Stimulated activated CD8-positive, alpha-beta memory T cell treated with anti-CD3 and anti-CD28 coated beads, Interleukin-12 subunit alpha, Interleukin-12 subunit beta, amount 100 ng/mL, for 1 hour (primary cell): Measurements from ENCODE around the gene CERS3.

Experiments used
- DNase-seq: peaks from one replicate; pipeline ENCODE4 v3.0.0-alpha.2; 2020; ENCODE audit warnings: low read depth

The CERS3 gene

GRCh38 chr15:100529556-100529955 lies 806 bp upstream of the CERS3 start:
- DNase-seq: no peak

- no peak for DNase-seq
These were observed 2.7 kb downstream of the CERS3 start for GRCh38 chr15:100526027-100526481.

GRCh38 chr15:100525436-100525835 lies 3.3 kb downstream of the CERS3 start:
- DNase-seq: no peak

GRCh38 chr15:100524326-100524725 lies 4.4 kb downstream of the CERS3 start:
- no peak for DNase-seq

- DNase-seq: no peak
These were observed 6.8 kb downstream of the CERS3 start for GRCh38 chr15:100521907-100522306.

GRCh38 chr15:100520132-100520921 lies 8.4 kb downstream of the CERS3 start:
- DNase-seq: no peak

- no peak for DNase-seq
These were observed 10.9 kb downstream of the CERS3 start for GRCh38 chr15:100517846-100518245.

- no peak for DNase-seq
These were observed 11.9 kb downstream of the CERS3 start for GRCh38 chr15:100516643-100517512.

GRCh38 chr15:100515758-100516157 lies 13.0 kb downstream of the CERS3 start:
- DNase-seq: no peak

GRCh38 chr15:100508641-100509300 lies 20.0 kb downstream of the CERS3 start:
- no peak for DNase-seq

GRCh38 chr15:100502651-100503050 lies 26.1 kb downstream of the CERS3 start:
- DNase-seq: no peak

- DNase-seq: no peak
These were observed 27.6 kb downstream of the CERS3 start for GRCh38 chr15:100501117-100501516.

- DNase-seq: no peak
These were observed 28.3 kb downstream of the CERS3 start for GRCh38 chr15:100500226-100500990.

- no peak for DNase-seq
These were observed 32.9 kb downstream of the CERS3 start for GRCh38 chr15:100495861-100496260.

- DNase-seq: no peak
These were observed 35.5 kb downstream of the CERS3 start for GRCh38 chr15:100493213-100493612.

GRCh38 chr15:100484443-100484842 lies 44.3 kb downstream of the CERS3 start:
- no peak for DNase-seq

GRCh38 chr15:100483370-100483769 lies 45.4 kb downstream of the CERS3 start:
- no peak for DNase-seq

- DNase-seq: no peak
These were observed 51.9 kb downstream of the CERS3 start for GRCh38 chr15:100476805-100477204.

GRCh38 chr15:100472736-100473135 lies 56.0 kb downstream of the CERS3 start:
- no peak for DNase-seq

GRCh38 chr15:100471933-100472332 lies 56.8 kb downstream of the CERS3 start:
- no peak for DNase-seq

GRCh38 chr15:100468285-100468684 lies 60.5 kb downstream of the CERS3 start:
- DNase-seq: no peak

GRCh38 chr15:100466073-100466472 lies 62.7 kb downstream of the CERS3 start:
- no peak for DNase-seq
